ENCODE results near the gene ADAMTS7. TPM values are rescaled to one million over a fixed set of nuclear protein-coding genes. Genes with fewer than 3 reads are reported as not detected.
"Not testable (repeated sequence)": the region's sequence is repeated elsewhere in the genome, so short reads cannot be mapped to it uniquely, and the experiment has no call there.

ADAMTS7 gene
- polyA plus RNA-seq, 3 donors: 25.2 to 38.8 (median 34.1) TPM

DNA sequence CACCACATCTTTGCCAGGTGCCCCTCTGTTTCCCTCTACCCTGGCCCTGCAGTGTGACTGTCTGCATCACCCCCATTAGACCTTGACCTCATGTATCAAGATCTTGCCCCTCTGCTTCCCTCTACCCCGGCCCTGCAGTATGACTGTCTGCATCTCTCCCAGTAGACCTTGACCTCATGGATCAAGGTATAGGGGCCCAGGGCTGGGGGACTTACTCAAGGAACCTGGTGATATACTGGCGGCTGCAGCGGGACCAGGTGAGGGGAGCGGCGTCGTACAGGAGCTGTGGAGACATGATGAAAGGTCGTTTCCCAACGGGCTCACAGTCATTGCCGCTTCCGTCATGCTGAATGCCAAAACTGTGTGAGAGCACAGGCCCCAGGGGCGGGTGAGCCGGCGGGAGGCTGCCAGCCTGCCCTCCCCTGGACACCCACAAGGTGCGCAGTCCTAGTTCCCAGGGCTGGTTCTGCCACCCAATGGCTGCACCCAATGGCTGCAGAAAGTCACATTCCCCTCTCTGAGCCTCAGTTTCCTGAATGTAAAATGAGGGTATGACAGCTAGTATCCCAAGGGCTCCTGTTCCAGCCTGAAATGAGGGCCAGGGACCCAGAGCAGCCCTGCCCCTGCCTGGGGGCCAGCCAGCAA, 23.1 kb downstream of the ADAMTS7 start:
- DNase-seq: no peak

DNA sequence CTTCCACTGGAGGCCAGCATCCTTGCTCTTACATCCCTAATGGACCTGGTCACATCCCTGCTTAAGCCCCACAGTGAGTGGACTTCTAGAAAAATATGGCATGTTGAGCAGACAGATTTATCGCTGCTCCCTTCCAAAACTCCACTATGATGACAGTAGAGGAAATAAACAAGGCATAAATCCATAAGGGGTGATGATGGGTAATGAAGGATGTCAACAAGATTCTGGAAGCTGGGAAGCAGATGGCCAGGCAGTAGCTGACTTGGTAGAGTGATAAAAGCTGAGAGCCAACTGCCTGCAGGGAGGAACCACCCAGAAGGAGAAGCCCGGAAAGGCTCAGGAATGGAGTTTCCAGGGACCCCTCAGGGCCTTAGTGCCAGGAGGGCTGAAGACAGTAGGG, 28.9 kb downstream of the ADAMTS7 start:
- not testable (repeated sequence) for DNase-seq

DNA sequence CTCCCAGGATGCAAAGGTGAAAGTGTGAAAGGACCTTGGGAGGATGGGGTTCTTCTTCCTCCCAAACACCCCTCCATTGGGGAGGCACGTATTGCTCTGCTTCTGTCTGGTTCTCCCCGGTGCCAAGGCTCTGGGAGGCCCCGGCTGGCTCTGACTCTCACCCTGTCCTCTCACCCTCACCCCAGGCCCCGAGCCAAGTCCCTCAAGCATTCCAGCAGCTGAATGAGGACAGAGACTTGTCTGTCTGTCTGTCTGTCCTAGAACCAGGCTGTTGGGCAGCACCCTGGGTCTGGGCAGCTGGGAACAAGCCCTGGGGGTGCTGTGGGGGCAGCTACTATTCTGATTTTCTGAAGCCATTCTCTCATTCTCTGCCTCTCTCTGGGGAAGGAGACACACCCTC, 29.9 kb downstream of the ADAMTS7 start:
- DNase-seq: not testable (repeated sequence)

DNA sequence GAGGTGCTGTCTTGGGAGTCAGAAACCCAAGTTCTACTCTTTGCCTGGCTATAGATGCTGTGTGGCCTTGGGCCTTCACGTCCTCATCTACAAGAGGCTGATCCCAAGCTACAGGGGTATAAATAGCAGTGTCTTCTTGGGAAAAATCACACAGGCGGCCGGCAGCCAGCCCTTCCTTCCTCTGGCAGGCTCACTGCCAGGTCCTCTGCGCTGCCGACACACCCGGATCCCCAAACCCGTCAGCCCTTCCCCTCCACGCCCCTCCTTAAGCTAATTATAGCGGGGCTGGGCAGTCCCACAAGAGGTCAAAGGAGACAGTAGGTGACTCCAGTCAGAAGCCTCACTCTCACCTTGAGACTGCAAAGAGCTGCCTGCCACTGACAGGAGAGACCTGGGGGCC, 31.3 kb downstream of the ADAMTS7 start:
- not testable (repeated sequence) for DNase-seq

- not testable (repeated sequence) for DNase-seq
Observed at GRCh38 chr15:78779176-78779785, 32.0 kb downstream of the ADAMTS7 start.

- DNase-seq: no peak
Observed at GRCh38 chr15:78778422-78778821, 32.8 kb downstream of the ADAMTS7 start.

DNA sequence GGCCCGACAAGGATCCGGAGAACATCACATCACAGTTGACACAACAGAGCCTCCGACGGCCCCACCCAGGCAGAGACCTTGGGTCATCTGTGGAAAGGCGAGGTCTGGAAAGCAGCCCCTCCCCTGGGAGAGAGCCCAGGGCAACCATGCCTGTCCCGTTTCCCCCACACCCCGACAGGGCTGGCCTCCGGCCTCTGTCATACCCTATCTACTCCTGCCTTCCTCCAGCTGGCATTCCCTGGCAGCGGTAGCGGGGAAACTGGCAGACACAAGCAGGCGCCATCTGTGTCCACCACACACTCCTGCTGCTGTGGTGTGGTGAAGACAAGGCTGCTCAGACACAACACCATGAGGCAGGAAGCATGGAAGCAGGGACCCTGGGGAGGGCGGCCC, 33.3 kb downstream of the ADAMTS7 start:
- not testable (repeated sequence) for DNase-seq

DNA sequence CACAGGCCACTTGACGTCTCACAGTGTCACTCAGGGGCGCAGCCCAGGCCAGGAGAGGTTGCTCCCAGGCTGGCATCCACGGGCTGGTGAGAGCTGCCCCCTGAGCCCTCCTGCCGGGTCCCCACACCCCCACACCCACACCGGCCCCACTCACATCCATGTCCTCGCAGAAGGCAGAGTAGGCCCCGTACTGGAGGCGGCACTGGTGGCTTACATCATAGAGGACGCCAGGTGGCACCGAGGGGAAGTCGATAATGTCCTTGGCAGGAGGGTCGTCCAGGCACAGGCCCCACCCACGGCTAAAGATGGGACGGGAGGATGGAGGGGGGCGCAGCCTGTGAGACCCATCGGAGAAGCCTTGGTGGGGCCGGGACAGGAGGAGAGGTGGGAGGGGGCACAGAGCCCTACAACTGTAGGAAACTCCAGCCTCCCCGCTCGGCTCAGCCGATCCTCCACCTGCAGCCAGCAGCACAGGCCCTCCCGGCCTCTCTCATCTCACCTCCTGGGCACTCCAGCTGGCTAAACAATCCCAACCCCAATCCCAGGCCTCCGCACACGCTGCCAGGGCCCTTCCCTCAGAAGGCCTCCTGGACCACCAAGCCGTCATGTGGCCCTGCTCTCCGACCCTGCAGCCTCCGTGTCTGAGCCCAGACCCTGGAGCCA, 33.8 kb downstream of the ADAMTS7 start:
- DNase-seq: not testable (repeated sequence)

- DNase-seq: not testable (repeated sequence)
Observed at GRCh38 chr15:78776046-78776925, 35.0 kb downstream of the ADAMTS7 start.

- no peak for DNase-seq
Observed at GRCh38 chr15:78775472-78775871, 35.8 kb downstream of the ADAMTS7 start.

GRCh38 chr15:78774451-78774990, 36.7 kb downstream of the ADAMTS7 start:
- DNase-seq: not testable (repeated sequence)

DNA sequence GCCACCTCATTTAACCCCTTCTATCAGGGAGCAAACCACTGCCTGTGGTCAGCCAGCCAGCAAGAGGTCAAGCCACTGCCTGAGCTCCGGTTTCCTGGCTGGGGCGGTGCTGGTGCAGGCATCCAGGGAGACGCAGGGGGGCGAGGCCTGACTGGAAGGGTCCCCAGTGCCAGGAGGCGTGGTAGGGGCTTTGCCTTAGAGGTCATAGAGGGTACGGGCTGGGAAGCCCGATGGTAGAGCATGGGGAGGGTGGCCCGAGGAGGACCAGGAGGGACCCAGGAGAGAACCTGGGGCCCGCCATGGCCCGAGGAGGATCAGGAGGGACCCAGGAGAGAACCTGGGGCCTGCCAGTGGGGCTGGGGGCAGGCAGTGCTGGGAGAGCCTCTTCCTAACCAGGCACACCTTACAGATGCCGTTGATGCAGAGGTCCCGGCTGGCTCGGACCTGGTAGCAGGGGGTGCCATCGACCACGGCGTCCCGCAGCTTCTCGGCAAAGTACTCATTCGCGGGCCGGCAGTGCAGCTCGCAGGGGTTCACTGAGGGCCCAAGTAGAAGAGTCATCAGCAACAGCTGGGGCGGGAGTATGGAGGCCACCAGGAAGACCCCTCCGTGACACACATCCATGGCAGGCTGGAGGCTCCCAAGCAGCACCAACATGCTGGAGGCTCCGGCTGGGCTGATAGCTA, 37.4 kb downstream of the ADAMTS7 start:
- not testable (repeated sequence) for DNase-seq

GRCh38 chr15:78772738-78773137, 38.5 kb downstream of the ADAMTS7 start:
- DNase-seq: no peak

- not testable (repeated sequence) for DNase-seq
Observed at GRCh38 chr15:78771436-78772000, 39.7 kb downstream of the ADAMTS7 start.

DNA sequence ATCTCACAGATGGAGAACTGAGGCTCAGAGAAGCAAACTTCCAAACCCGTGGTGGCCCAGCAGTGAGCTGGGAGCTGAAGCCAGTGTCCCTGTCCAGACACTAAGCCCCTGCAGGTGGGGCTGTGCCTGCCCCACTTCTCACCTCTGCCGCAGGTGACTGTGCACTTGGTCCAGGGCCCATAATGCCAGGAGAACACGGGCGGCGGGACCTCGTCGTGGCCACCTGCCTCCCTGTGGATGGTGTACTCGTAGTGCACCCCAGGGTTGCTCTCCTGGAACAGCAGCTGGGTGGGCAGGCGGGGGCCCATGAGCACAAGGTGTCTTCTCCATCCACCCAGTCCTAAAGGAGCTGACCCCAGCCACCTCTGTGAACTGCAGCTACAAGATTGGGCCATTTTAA, 40.2 kb downstream of the ADAMTS7 start:
- DNase-seq: not testable (repeated sequence)

GRCh38 chr15:78769473-78770225, 41.6 kb downstream of the ADAMTS7 start:
- not testable (repeated sequence) for DNase-seq

- DNase-seq: no peak
Observed at GRCh38 chr15:78768531-78769408, 42.5 kb downstream of the ADAMTS7 start.

- no peak for DNase-seq
Observed at GRCh38 chr15:78768096-78768495, 43.2 kb downstream of the ADAMTS7 start.

DNA sequence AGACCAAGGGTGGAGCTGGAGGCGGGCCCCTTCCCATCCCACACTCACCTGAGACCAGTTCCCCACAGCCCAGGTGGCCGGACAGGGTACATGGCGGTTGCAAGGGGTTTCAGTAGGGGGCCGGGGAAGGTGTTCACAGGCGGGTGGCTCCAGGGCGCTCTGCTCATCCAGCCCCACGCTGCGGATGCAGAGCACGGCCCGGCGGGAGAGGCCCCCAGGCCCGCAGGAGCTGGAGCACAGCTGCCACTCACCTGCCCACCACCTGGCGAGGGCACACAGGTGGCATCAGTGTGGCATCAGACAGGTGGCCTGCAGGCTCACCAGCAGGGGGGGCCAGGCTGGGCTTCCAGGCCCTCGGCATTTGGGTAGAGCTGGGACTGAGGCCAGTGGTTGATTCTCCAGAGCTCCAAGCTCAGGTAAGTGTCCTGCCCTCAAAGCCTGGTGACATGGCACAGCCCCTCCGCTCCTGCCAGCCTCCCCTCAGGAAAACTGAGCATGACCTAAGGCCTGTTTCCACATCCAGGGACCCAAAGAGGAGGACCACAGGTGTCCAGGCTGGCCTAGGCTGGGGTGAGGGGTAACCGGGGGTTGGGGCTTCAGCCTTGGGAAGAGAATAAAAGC, 43.8 kb downstream of the ADAMTS7 start:
- no peak for DNase-seq

Data from renal pelvis (tissue), 4 donors.